HCEC 1CT (cell line): Measurements from ENCODE around the gene COL9A3.

ENCODE experiments used
- DNase-seq: peaks from one replicate; pipeline ENCODE4 v3.0.0-alpha.2; 2017

COL9A3 gene

DNA sequence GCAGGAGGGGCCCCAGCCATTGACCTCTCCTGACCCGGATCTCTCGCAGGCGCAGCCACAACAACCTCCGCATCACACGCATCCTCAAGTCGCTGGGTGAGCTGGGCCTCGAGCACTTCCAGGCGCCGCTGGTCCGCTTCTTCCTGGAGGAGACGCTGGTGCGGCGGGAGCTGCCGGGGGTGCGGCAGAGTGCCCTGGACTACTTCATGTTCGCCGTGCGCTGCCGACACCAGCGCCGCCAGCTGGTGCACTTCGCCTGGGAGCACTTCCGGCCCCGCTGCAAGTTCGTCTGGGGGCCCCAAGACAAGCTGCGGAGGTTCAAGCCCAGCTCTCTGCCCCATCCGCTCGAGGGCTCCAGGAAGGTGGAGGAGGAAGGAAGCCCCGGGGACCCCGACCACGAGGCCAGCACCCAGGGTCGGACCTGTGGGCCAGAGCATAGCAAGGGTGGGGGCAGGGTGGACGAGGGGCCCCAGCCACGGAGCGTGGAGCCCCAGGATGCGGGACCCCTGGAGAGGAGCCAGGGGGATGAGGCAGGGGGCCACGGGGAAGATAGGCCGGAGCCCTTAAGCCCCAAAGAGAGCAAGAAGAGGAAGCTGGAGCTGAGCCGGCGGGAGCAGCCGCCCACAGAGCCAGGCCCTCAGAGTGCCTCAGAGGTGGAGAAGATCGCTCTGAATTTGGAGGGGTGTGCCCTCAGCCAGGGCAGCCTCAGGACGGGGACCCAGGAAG is 4.5 kb upstream of the COL9A3 start:
- no peak for DNase-seq

DNA sequence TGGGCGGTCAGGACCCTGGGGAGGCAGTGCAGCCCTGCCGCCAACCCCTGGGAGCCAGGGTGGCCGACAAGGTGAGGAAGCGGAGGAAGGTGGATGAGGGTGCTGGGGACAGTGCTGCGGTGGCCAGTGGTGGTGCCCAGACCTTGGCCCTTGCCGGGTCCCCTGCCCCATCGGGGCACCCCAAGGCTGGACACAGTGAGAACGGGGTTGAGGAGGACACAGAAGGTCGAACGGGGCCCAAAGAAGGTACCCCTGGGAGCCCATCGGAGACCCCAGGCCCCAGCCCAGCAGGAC is 4.0 kb upstream of the COL9A3 start:
- DNase-seq, result no peak

DNA sequence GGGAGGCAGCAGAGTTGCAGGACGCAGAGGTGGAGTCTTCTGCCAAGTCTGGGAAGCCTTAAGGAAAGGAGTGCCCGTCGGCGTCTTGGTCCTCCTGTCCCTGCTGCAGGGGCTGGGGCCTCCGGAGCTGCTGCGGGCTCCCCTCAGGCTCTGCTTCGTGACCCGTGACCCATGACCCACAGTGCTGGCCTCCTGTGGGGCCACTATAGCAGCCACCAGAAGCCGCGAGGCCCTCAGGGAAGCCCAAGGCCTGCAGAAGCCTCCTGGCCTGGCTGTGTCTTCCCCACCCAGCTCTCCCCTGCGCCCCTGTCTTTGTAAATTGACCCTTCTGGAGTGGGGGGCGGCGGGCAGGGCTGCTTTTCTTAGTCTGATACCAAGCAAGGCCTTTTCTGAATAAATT is 3.3 kb upstream of the COL9A3 start:
- no peak for DNase-seq

DNA sequence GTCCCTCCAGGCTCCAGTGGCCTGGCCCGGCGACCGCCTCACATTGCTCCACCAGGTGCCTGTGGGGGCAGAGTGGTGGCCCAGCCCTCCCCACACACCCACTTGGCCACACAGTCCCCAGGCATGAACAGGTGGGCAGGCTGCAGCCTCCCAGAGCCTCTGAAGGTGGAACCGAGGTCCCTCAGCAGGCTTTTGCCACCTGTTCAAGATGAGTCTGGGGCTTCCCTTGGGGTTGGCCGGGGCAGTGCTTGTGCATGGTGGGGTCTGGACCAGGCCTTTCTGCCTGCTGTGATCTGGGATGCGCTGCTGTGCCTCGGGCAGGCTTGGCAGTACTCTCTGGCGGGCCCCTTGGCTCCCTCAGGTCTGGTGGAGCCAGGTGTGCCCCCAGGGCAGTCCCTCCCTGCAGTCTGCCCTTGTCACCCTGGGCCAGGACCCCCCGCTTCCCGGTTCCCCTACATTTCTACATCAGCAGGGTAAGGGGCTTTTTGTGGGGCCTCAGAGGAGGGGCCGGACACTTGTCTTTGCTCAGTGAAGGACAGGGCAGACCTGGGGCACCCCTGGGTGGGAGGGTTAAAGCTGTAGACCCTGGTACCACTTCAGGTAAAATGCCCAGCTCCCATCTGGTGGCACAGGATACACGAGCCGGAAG is 2.7 kb upstream of the COL9A3 start:
- no peak for DNase-seq

DNA sequence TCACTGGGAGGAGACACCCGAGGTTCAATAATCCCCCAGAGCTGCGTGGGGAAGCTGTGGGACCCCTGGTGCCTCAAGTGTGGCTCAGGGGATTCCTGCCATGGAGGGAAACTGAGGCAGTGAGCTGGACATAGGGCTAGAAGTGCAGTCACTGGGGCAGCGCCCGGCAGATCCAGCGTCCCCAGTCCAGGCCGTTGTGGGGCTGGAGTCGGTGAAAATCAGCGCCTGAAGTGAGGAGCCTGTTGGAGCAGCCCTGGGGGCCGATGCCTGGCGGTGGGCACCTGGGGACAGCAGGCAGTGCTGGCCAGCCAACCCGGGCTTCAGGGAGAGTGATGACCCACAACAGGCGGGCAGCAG is 2.2 kb upstream of the COL9A3 start:
- DNase-seq, result no peak

DNA sequence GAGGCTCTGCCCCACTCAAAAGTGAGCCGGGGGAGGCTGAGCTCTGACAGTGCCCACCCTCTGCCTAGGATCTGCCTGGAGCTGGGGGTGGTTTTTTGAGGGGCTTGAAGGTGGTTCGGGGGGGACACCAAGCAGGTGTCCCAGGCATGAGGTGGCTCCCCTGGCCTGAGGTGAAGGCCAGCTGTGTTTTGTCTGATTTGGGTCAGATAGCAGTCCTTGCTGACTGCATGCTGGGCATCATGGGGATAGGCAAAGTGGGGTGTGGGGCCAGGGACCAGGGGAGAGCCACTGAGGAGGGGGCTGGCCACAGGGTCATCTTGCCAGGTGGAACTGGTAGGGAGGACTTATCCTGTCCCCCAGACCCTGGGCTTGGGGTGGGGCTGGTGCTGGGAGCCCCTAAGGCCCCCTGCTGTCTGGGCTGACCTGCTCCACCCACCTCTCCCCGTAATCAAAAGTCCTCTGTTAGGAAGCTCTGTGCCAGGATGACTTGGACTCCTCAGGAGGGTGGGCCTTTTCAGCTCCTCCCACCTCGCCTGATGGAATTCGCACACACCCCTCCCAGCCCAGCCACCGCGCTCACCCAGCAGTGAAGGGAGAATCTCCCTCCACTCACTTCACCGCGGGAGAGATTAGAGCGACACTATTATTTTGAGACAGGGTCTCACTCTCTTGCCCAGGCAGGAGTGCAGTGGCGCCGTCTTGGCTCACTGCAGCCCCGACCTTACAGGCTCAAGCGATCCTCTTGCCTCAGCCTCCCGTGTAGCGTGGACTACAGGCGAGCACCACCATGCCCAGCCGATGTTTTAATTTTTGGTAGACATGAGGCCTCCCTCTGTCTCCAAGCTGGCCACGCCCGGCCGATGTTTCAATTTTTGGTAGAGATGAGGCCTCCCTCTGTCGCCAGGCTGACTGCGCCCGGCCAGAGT is 1.5 kb upstream of the COL9A3 start:
- no peak for DNase-seq

DNA sequence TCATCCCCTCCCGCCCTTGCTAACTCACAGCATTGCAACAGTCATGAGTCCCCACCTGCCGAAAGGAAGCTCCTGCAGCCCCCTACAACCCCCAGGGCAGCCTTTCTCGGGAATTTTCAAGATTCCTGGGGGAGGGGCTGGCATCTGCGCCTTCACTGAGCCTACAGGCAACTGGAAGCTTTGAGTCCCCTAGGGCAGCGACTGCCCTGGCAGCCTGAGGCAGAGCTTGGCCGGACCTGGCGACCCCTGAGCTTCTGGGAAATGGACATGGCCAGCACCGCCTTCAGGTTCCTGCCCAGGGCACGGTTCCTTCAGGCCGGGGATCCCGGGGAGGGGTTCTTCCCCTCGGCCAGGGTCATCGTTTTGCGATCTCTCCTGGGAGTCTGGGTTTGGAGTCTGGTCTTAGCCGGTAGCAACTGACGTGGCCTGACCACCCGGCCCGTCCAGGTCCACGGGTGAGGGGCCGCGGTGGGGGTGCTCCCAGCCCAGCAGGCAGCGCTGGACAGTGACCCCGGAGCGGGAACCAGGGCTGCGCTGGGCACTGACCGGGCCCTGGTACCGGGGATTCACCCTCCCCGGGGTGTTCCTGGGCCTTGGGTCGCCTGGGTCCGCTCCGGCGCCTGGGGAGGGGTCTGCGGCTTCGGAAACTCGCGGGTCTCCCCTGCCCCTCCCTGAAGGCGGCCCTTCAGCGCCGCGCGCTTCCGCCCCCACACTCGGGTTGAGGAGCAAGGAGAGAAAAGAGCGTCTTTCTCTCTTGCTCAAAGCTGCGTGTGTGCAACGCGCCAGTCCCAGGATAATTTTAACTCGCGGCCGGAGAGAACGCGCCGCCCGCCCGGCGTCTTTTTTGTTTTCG is 593 bp upstream of the COL9A3 start:
- no peak for DNase-seq

DNA sequence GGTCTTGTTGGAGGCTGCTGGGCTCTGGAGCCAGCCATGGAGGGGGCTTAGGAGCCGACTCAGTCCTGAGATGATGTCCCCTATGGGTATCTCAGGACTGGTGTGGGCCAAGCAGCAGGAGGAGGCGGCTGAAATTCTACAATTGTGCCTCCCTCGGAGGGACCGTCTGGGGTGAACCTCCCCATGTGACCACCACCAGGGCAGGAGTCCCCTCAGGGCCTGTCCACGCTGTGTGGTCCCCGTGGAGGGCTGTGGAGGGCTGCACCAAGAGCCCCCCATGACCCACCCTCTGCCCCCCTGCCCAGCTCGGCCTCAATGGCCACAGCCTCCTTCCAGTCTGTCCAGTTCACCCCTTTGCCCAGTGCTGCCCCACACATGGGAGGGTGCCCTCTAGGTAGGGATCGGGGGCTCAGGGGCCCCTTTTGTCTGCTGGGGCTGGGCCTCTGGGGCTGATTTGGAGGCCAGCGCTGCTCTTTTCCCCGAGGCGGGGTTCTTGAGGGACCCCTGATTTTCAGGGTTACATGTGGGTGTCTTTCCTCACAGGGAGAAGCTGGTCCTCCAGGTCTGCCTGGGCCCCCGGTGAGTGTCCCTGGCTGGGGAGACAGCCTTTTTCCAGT is 1.2 kb downstream of the COL9A3 start:
- DNase-seq, result no peak

DNA sequence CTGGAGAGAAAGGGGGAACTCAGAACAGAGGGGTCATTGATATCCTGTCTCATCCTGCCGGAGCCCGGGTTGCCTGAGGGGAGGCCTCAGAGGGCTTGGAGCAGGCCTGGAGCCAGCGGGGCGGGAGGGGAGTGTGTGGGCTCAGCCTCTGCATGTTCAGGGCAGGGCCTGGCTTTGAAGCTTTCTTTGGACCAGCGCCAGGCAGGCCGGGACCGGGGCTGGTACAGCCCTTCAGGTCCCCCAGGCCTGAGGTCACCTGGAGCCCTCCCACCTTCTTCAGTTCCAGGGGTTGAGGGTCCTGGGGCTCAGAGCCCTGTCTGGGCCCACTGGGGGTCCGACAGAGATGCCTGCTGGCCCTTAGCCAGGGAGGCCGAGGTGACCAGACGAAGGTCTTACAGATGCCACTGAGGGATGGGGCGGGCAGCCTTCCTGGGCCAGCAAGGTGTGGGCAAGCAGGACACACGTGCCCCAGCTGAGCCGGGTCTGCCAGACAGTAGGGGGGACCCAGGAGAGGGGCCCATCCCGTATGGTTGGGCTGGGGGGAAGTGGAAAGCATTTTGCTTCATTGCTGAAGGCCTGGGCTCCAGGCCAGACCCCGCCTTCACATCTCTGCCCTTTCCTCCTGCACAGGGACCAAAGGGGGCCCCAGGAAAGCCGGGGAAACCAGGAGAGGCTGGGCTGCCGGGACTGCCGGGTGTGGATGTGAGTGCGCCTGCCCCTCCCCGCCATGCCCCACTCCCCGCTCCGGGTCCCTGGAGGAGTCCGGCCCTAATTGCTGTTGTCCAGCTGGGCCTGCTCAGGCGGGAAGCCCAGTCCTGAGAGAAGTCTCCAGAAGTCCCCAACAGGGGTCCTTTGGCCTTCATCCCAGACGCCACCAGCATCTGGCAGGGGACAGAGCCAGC is 2.0 kb downstream of the COL9A3 start:
- no peak for DNase-seq

DNA sequence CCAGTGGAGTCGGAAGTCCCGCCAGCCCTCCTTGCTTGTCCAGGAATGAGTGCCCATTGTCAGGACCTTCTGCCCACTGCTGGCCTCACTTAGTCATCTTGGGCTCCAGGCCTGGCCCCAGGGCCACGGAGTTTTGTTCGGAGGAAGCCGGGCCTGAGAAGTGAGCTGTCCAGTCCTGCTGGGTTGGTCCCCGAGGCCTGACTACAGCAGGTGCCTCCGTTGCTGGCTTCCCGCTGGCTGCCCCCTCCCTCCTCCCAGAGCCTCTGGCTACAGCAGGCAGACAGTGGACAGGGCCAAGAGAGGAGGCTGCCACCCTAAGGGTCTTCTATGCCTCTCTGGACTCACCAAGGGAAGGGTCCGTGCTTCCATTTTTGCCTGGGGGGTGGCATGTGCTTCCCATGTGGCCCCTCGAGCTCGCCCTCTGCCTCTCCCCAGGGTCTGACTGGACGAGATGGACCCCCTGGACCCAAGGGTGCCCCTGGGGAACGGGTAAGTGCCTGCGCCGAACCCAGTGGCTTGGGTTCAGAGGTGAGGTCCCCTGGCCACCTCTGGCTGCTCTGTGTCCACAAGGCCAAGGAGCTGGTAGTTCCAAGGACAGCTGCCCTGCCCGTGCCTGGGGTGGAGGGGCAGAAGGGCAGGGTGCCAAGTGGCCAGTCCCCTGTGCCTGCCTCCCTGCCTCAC is 2.8 kb downstream of the COL9A3 start:
- DNase-seq, result peak; percentile 56

DNA sequence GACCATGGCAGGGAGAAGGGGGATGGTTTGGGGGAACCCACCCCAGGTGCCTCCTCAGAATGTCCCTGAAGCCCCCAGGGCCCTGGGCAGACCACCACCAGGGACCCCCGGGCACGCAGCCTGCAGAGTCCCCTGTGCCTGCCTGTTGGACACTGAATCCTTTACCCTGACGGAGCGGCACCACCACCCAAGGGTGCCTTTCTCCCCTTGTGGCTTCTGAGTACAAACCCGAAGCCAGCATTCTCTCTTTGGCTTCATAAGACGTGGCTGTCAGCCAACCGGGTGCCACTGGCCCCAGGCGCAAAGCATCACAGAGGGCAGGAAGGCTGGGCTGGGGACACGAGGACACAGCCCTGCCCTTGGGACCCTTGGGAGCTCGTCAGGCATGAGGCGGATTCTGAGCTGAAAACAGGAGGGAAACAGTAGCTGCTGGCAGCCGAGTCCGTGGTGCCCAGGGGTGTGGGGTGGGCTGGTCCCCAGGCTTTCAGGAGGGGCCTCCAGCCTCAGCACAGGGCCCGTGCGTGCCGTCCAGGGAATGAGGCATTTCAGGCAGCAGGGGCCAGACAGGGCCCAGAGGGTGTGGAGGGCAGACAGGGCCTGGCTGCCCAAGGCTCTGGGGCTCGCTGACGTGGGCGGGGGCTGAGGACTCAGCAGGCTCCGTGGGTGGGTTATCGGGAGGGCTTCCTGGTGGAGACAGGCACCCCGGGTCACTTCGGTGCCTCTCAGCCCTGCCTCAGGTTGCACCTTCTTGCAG is 3.5 kb downstream of the COL9A3 start:
- DNase-seq, result no peak

DNA sequence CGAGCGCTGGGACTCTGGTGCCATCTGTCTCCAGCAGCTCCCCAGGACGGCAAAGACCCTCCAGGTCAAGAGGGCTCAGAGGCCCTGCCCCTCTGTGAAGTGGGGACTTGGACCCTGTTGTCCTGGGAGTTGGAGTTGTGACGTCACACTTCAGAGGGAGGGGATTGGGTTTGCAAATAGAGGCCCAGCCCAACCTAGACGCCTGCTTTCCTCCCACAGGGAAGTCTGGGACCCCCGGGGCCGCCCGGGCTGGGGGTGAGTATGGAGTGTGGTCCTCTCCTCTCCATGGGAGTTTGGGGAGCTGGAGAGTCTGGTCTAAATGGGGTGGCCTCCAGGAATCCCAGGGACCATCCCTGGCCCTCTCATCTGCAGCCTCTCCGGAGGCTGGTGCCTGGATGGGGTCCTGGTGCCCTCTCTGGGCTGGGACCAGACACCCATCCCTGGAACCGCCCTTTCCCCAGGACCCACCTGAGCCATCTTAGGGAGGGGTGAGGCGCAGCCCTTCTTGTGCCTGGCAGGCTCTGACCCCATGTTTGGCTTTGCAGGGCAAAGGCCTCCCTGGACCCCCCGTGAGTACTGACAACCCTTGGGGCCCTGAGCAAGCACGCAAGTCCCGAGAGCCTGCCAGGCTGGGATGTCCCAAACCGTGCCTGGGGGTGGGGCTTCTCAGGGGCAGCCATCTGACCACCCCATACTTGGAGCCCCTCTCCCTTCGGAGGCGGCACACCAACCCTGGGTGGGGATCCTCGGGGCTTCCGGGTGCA is 4.3 kb downstream of the COL9A3 start:
- no peak for DNase-seq

DNA sequence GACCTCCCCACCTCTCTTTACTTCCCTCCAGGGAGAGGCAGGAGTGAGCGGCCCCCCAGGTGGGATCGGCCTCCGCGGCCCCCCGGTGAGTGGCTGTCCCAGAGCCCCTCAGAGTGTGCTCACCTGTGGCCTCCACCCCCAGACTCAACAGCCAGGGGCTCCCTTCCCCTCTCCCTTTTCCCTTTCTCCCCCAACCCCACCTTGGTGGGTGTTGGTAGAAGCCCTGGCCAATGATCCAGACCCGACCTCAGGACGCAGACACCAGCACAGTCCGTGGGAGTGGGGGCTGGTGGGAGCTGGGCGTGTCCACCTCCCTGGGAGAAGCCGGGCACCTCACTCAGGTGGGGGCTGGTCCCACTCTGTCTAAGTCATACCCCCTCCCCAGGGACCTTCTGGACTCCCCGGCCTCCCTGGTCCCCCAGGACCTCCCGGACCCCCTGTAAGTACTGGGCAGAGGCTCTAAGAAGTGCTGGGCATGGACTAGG is 4.9 kb downstream of the COL9A3 start:
- no peak for DNase-seq

DNA sequence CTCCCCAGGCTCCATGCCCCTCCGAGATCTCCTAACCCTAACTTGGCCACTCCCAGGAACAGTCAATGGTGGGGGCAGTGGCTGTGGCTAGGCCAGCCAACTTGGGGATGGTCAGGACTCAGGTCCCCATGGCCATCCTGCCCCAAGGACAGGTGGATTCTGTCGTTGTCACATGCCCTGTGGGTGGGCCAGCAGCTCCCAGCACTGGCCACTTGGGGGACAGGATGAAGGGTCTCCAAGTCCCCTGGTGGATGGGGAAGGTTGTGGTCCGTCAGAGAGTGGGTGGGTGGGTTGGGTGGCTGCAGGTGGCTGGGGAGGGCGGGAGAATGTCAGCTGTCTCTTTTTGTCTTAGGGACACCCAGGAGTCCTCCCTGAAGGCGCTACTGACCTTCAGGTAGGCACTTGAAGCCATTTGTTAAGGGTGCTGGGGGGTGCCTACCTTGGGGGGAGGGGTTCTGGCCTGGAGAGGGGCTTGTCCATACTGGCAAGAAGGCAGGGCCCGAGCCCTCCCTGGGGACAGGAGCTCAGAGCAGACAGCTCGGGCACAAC is 5.5 kb downstream of the COL9A3 start:
- DNase-seq, result no peak

DNA sequence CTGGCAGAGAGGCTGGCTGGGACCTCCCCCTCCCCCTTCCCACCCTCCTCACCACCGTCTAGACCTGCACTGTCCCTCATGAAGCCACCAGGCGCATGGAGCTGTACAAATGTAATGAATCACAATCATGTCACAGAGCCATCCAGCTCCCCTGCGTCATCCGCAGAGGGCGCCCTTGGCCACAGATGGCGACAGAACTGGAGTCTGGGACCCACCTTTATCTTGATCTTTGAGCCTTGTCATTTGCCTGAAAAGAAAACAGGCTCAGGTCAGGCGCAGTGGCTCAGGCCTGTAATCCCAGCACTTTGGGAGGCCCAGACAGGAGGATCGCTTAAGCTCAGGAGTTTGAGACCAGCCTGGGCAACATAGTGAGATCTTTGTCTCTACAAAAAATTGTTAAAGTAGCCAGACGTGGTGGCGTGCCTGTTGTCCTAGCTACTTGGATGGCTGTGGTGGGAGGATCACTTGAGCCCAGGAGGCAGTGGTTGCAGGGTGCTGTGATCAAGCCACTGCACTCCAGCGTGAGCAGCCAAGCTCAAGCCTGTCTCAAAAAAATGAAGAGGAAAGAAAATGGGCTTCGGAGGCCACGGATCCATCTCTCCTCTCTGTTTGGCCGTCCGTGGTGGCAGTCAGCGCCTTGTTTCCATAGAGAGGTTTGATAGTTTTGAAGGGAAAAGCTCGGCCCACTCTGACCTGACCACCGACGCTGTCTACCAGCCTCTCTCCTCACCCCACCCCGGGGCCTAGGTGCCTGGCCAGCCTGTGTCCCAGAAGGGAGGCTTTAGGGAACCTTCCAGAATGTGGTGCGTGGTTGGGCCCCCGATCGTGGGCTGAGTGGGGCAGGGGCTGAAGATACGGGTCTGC is 6.2 kb downstream of the COL9A3 start:
- DNase-seq, result no peak

DNA sequence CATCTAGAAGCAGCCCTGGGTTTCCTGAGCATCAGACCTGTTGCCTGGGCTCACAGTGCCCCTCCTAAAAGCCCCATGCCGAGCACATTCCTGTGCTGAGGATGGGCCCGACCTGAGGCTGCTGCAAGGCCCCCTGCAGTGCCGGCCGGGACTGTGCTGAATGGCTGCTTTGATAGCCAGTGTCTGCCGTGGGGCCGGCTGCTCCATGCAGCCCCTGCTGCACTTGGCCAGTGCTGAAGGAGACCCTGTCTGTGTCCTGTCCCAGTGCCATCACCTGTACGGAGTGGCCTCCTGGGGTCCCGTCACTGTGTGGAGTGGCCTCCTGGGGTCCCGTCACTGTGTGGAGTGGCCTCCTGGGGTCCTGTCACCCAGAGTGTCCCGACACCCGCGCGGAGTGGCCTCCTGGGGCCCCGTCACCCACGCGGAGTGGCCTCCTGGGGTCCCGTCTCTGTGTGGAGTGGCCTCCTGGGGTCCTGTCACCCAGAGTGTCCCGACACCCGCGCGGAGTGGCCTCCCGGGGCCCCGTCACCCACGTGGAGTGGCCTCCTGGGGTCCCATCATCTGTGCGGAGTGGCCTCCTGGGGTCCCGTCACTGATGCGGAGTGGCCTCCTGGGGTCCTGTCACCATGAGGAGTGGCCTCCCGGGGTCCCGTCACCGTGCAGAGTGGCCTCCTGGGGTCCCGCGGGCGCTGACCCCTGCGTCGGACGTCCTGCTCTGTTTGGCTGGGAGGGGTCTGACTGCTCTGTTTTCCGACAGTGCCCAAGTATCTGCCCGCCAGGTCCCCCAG is 7.0 kb downstream of the COL9A3 start:
- no peak for DNase-seq
